NCI-H345 (cell line): Measurements from ENCODE around the gene LRRC73.
"Not testable (repeated sequence)": the region's sequence is repeated elsewhere in the genome, so short reads cannot be mapped to it uniquely, and the experiment has no call there.

Source experiments
- DNase-seq: peaks from one replicate; lab custom pipeline; 2025; lab: John Stamatoyannopoulos, UW

The LRRC73 gene

DNA sequence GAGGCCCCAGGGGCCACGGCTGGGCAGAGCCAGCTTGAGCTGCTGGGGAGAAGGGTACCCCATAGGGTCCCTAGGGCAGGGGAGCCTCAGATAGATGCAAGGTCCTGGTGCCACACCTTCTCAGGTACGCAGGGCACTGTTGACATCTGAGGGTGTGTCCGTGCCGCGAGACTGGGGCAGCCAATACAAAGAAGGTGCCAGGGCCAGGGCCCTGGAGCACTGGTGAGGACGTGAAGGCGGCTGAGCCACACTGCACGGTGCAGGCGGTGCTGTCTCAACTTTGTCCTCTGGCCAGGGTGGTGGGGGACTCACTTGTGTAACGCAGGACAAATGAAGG is 649 bp upstream of the LRRC73 start:
- no peak for DNase-seq

DNA sequence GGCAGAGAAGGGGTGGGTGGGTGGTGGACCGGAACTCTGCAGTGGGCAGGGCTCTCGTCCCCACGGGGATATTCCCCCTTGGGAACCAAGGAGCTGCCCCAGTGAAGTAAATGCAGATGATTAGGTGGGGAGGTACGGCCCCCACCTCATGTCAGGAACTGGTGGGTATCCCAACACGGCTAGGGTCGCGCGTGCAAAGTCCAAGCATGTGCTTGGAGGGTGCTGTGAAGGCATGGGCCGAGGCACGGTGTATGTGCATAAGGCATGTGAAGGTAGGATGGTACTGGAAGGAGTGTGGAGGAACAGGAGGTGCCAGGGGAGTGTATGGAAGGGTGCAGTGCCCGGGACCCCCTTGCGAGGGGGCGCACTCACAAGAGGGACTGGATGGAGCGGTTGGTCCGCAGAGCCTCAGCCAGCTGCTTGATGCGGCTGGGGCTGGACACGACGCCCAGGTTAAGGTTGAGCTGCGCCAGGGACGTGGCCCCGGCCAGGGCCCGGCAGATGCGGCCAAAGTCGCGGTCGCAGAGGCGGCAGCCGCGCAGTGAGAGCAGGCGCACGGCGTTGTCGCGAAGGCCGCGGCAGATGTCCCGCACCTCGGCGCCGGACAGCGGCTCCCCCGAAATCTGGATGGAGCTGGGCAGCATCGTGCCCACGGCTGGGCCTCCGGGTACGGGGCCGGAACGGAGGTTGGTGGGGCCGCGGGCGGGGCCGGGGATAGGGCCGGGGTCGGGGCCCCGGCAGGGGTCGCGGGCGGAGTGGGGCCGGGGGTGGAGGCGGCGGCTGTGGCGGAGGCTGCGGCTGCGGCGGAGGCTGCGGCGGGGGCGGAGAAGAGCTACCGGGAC is 783 bp downstream of the LRRC73 start:
- no peak for DNase-seq

- no peak for DNase-seq
Observed at GRCh38 chr6:43508481-43509141, 1.5 kb downstream of the LRRC73 start.

DNA sequence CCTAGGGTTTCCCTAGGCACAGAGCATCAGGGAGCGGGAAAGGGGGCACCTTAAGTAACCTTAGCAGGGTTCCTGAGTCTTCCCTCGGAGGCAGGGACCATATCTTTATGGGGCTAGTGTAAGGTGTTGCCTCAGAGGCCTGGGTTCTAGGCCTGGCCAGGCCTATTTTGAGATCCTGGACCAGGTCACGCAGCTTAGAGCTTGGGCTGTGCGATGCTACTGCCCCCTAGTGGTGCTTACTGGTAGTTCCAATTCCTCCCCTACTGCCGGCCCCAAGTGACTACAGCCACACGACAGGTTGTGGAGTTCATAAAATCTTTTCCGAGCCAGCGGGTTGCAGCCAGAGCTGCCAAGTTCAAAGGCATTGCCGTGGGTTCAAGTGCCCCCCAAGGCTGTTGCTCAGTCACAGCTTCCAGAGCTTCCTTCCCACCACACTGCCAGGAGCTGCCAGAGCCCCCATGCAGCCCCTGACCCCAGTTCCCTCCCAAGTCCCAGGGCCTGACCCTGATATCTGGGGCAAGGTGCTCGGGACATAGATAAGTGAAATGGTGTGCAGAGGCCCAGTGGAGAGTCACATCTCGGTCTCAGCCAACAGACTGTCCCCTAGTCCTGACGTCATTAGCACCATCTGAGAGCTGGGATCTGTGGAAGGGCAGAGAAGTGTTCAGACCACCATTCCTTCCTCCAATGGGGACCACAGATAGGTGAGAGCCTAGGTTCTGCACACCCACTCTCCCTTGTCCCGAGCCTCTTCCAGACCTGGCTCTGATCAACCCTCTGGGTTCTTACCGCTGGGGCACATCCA is 3.3 kb downstream of the LRRC73 start:
- peak; percentile 79 for DNase-seq

DNA sequence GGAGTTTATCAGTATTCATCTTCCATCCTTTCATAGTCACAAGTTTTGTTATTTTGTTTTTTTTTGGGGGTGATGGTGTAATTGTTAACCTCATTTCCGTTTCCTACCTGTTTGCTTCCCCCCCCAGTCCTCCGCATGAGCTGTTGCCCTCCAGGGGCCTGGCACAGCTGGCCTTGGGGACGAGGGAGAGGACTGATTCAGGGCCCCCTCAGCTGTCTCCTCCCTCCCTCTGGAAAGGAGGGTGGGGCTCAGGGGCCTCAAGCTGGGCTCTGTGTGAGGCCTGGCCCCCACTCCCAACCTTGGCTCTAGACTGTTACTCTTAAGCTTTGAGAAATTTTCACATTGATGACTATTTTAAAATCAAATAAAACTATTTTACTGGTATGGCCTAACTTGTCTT is 4.0 kb downstream of the LRRC73 start:
- no peak for DNase-seq

DNA sequence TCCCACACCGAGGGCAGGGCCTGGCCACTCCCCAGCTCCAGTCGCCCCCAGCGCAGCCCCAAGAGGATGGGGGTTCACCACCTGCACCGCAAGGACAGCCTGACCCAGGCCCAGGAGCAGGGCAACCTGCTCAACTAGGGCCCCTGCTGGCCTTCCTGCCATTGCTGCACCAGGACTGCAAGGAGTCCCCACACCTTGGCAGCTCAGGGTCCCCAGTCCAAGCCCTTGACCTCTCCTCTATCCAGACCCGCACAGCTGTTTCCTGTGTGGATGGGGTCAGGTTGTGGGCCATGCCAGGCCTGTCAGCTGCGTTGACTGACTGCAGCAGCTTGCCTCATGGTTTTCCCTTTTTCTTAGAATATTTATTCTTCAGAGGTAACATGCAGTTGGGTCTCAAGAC is 4.4 kb downstream of the LRRC73 start:
- no peak for DNase-seq

DNA sequence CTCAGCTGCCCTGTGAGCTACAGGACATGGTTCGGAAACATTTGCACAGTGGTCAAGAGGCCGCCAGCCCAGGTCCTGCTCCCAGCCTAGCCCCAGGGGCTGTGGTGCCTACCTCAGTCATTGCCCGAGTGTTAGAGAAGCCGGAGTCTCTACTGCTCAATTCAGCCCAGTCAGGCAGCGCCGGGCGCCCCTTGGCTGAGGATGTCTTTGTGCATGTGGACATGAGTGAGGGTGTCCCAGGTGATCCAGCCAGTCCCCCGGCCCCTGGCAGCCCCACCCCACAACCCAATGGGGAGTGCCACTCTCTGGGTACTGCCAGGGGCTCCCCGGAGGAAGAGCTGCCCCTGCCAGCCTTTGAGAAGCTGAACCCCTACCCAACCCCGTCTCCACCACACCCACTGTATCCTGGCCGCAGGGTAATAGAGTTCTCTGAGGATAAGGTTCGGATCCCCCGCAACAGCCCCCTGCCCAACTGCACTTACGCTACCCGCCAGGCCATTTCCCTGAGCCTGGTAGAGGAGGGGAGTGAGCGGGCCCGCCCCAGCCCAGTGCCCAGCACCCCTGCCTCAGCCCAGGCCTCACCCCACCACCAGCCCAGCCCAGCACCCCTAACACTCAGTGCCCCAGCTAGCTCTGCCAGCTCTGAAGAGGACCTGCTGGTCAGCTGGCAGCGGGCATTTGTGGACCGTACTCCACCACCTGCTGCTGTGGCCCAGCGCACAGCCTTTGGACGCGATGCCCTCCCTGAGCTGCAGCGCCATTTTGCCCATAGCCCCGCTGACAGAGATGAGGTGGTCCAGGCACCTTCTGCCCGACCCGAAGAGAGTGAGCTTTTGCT is 5.2 kb downstream of the LRRC73 start:
- DNase-seq, result no peak

- no peak for DNase-seq
Observed at GRCh38 chr6:43503443-43503842, 6.7 kb downstream of the LRRC73 start.

DNA sequence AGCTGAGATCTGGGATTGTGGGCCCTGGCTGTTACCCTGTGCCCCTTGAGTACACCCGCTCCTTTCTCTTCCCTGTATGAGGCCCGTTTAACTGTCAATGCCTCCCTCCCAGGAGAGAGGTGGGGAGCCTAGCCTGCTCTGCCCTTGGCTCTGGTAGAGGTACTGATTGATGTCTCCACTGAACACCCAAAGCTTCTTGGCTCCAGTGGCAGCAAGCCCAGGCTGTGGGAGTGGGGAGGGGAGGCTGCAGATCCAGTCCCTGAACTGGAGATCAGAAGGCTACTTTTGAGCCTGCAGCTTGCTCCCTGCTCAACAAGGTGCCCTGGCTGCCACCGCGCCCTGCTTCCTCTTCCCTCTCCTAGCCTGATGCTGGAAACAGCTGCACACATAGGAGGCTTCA is 7.5 kb downstream of the LRRC73 start:
- DNase-seq, result no peak

DNA sequence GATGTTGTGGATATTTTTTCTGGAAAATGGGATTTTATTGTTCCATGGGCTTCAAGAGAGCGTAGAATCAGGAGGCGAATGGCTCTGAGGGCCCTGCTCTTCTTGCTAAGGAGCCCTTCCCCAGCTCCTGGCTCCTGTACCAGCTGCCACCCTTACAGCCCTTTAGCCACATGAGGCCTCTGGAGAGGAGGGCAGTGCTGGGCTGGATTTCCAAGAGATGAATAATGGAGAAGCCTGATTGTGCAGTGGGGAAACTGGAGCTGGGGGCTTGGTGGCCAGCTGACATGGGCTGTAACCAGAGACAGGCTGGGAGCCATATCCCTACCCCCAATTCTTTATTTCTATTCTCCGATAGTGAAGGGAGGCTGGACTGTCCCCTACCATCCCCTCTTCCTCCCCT is 9.2 kb downstream of the LRRC73 start:
- DNase-seq, result no peak

GRCh38 chr6:43499028-43499815 is 10.9 kb downstream of the LRRC73 start:
- no peak for DNase-seq

- DNase-seq, result not testable (repeated sequence)
Observed at GRCh38 chr6:43498291-43498690, 11.9 kb downstream of the LRRC73 start.

DNA sequence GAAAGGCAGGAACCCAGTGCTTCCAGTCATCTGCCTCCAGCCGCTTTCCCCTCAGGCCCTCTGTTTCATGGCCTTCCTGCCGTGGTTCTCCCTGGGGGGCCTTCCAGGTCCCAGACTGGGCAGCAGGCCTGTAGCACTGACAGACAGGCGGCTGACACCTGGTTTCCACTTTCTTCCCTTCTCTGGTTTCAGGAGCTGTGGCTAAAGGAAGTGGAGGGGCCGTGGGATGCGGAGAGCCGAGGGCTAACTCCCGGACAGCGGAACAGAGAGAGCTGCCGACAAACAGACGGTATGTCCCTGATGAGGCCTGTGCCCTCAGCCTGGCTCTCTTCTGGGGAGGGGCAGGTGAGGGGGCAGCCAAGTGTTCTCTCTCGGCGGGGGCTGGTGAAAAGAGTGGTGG is 12.5 kb downstream of the LRRC73 start:
- no peak for DNase-seq

DNA sequence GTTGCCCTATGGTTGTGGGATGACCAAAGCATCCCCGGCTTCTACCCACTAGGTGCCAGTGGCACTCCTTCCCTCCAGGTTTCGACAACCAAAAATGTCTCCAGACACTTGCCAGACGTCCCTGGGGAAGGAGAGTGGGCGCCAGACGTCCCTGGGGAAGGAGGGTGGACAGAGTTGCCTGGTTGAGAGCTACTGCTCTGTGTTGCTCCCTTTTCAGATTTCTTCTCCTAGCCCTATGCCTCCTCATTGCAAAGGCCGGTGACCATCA is 13.1 kb downstream of the LRRC73 start:
- DNase-seq, result no peak

DNA sequence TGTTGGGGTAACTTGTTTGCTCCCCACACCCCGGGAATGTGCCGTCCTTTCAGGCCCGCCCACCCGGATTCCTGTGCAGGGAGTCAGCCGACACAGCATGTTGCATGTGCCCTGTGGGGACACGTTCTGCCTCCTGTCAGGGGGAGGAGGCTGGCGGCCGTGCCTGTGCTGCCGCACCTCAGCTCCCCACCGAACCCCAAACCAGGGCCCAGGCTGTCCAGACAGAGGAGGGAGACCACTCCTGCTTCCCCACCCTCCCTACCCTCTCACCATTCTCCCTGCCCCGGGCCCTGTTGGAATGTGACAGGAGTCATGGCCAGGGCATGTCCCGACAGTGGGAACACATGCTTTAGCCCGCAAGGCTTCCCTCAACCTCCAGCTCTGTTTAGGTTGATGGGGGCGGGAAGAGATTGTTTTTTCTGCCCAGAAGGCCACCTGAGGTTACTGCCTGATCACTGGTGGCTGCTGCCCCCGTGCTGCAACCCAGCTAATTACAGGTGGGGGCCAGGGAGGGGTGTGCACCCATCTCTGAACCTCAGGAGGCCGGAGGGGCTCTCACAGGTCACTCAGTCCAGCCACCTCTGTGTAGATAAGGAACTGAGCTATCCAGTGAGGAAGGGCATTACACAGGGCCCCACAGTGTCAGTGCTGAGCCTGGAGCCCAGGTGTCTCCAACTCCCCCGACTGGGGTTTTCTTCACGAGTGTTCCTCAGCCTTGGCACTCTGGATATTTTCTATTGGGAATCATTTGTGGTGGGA is 13.6 kb downstream of the LRRC73 start:
- no peak for DNase-seq

- no peak for DNase-seq
Observed at GRCh38 chr6:43495409-43495941, 14.7 kb downstream of the LRRC73 start.

DNA sequence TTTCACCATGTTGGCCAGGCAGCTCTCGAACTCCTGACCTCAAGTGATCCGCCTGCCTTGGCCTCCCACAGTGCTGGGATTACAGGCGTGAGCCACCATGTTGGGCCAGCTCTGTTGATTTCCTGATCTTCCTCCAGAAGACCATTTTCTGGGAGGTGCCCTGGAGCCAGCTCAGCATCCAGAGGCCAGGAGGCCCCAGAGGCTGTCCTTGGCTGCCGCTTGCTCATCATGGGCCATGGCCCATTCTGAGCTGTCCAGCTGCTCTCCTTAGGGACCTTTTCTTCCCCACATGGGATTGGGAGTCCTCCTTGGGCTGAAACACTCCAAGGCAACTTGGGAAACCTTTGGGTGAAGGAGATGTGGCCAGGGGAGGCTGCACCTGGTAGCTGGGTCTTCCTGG is 15.4 kb downstream of the LRRC73 start:
- DNase-seq, result no peak

DNA sequence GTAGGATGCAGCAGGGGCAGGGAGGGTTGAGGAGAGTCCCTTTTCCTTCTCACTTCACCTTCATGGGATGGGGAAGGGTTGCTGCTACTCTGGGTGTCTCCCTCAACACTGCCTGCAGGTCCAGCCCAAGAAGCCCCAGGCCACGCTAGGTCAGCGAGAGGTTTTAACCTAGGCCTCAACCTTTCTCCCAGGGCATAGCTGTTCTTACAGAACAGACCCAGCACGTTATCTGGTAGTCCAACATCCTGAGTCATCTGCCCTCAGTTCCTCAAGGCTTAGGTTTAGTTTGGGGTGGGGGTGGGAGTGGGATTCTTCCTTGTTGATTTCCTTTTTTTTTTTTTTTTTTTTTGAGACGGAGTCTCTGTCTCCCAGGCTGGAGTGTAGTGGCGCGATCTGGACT is 15.8 kb downstream of the LRRC73 start:
- no peak for DNase-seq

- no peak for DNase-seq
Observed at GRCh38 chr6:43493833-43494232, 16.3 kb downstream of the LRRC73 start.

- no peak for DNase-seq
Observed at GRCh38 chr6:43493230-43493629, 16.9 kb downstream of the LRRC73 start.

DNA sequence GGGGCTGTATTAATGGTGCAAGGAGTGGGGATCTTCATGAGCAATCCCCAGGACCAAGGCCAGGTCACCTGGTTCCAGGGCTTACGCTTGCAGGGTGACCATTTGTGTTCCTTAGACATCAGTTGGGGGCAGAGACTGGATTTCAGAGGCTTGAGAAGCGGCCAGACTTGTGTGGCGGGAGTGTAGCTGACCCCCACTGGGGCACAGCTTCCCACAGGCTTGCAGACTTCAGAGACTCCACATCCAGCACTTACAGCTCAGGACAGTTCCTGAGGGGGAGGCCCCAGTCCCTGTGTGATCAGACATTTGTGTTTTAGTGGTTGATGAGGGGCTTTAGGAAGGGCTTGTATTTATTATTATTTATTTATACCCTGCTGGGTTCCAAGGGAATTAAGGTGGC is 17.5 kb downstream of the LRRC73 start:
- no peak for DNase-seq
